ENCODE results near the gene PIGV. TPM values are rescaled to one million over a fixed set of nuclear protein-coding genes. Genes with fewer than 3 reads are reported as not detected.

Gene PIGV
- total RNA-seq, 1 experiment from 2014 or later: 9.9 TPM

DNA sequence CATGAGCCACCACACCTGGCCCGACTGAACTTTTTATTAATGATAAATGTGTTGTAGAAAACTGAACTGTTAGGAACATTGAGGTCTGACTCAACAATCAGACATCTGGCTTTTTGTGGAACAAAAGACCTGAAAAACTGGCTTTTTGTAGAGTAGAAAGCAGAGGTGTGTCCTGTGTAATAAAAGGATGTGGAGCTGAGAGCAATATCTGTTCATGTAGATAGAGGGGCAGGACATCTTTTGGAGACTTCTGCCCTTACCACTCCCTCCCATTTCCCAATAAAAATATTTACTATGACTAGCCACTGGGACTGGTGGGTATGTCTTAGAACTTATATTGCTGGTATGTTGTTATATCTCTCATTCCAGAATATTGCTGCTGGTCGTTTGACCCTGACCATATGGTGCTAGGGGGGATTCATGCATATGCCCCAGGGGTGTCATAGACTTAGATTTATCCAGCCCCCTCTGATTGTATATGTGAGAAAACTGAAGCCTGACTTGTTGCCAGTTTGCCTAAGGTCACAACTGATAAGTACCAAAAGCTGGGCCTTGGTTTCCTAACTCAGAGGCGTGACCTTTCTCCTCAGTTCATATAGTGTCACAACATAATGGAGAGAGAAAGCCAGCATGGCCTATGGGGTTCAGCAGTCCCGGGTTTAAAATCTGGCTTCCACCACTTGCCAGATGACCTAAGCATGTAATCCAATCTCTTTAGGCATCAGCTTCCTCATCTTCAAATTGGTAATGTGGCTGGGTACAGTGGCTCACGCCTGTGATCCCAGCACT is 33.5 kb upstream of the PIGV start:
- no peak for DNase-seq
- H3K4me3 Mint-ChIP-seq (ENCODE audit: low read depth, unreplicated experiment): no peak overlapping the region
- no peaks in the 10 kb centered on the region for H3K27me3 Mint-ChIP-seq (ENCODE audit: unreplicated experiment)
- TF ChIP-seq, protein P1, sequence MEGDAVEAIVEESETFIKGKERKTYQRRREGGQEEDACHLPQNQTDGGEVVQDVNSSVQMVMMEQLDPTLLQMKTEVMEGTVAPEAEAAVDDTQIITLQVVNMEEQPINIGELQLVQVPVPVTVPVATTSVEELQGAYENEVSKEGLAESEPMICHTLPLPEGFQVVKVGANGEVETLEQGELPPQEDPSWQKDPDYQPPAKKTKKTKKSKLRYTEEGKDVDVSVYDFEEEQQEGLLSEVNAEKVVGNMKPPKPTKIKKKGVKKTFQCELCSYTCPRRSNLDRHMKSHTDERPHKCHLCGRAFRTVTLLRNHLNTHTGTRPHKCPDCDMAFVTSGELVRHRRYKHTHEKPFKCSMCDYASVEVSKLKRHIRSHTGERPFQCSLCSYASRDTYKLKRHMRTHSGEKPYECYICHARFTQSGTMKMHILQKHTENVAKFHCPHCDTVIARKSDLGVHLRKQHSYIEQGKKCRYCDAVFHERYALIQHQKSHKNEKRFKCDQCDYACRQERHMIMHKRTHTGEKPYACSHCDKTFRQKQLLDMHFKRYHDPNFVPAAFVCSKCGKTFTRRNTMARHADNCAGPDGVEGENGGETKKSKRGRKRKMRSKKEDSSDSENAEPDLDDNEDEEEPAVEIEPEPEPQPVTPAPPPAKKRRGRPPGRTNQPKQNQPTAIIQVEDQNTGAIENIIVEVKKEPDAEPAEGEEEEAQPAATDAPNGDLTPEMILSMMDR (IDR thresholded peaks at IDR 0.05; ENCODE audit: unreplicated experiment): no peak
- peaks cover 2% of the 10 kb centered on the region for H3K36me3 Mint-ChIP-seq (ENCODE audit: insufficient read depth, unreplicated experiment)
- BruUV-seq (replicated peaks): no TSS peak
- no peak overlapping the region for H3K27ac Mint-ChIP-seq (ENCODE audit: unreplicated experiment)
- no peaks in the 10 kb centered on the region for H3K4me1 Mint-ChIP-seq (ENCODE audit: low read depth, unreplicated experiment)
- no peaks in the 10 kb centered on the region for H3K9me3 Mint-ChIP-seq (ENCODE audit: low read depth, unreplicated experiment)
- intact Hi-C loops (cut with micrococcal nuclease; ENCODE audit: unreplicated experiment): no loop called here
- CTCF ChIA-PET: interaction anchor here (1.0 kb wide), 2 partner anchors 26 to 77 kb away, joined by 3 to 4 read pairs; no protein-coding TSS in a partner anchor

DNA sequence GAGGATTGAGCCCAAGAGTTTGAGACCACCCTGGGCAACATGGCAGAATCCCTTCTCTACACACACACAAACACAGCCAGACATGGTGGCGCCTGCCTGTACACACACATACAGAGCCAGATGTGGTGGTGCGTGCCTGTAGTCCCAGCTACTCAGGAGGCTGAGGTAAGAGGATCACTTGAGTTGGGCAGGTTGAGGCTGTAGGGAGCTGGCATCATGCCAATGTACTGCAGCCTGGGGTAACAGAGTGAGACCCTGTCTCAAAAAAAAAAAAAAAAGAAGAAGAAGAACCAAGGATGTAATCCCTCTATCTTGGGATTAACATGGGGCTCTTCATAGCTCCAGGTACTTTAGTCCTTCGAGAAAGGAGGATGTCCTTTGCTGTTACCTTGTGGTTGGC is 29.4 kb upstream of the PIGV start:
- CTCF ChIA-PET: interaction anchor here (0.7 kb wide), 2 partner anchors 30 to 54 kb away, joined by 3 to 4 read pairs; no protein-coding TSS in a partner anchor
- no peak for DNase-seq
- no peak overlapping the region for H3K27ac Mint-ChIP-seq (ENCODE audit: unreplicated experiment)
- TF ChIP-seq, protein P1 (IDR thresholded peaks at IDR 0.05; ENCODE audit: unreplicated experiment): no peak
- H3K9me3 Mint-ChIP-seq (ENCODE audit: low read depth, unreplicated experiment): no peaks in the 10 kb centered on the region
- intact Hi-C loops (cut with micrococcal nuclease; ENCODE audit: unreplicated experiment): no loop called here
- no TSS peak for BruUV-seq (replicated peaks)
- no peaks in the 10 kb centered on the region for H3K27me3 Mint-ChIP-seq (ENCODE audit: unreplicated experiment)
- H3K4me3 Mint-ChIP-seq (ENCODE audit: low read depth, unreplicated experiment): no peak overlapping the region
- no peaks in the 10 kb centered on the region for H3K4me1 Mint-ChIP-seq (ENCODE audit: low read depth, unreplicated experiment)
- peaks cover 11% of the 10 kb centered on the region for H3K36me3 Mint-ChIP-seq (ENCODE audit: insufficient read depth, unreplicated experiment)

DNA sequence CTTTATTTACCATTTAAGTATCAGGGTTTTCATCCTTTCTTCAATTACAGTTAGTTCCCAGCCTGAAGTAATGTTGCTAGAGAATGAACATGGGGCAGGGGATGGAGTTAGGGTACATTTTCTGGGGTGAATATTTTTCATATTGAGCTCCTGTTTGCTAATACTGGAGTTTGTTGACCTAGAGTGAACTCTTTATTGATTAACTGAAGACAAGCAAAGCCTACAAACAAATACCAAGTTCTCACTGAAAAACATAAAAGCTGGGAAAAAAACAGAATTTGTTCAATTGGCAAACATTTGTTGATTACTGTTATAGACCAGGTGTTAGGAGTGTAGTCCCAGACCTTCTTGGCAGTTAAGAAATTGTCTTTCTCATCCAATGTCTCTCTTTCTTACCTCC is 28.2 kb upstream of the PIGV start:
- Mint-ChIP-seq H3K4me3 (ENCODE audit: low read depth, unreplicated experiment) (no peak overlapping the region), H3K4me1 (ENCODE audit: low read depth, unreplicated experiment) (no peaks in the 10 kb centered on the region), H3K9me3 (ENCODE audit: low read depth, unreplicated experiment) (no peaks in the 10 kb centered on the region), H3K27me3 (ENCODE audit: unreplicated experiment) (no peaks in the 10 kb centered on the region), H3K36me3 (ENCODE audit: insufficient read depth, unreplicated experiment) (peaks cover 16% of the 10 kb centered on the region), H3K27ac (ENCODE audit: unreplicated experiment) (no peak overlapping the region)
- TF ChIP-seq, protein P1 (IDR thresholded peaks at IDR 0.05; ENCODE audit: unreplicated experiment): no peak
- no TSS peak for BruUV-seq (replicated peaks)
- CTCF ChIA-PET: no interaction called here
- no peak for DNase-seq
- intact Hi-C loops (cut with micrococcal nuclease; ENCODE audit: unreplicated experiment): no loop called here

DNA sequence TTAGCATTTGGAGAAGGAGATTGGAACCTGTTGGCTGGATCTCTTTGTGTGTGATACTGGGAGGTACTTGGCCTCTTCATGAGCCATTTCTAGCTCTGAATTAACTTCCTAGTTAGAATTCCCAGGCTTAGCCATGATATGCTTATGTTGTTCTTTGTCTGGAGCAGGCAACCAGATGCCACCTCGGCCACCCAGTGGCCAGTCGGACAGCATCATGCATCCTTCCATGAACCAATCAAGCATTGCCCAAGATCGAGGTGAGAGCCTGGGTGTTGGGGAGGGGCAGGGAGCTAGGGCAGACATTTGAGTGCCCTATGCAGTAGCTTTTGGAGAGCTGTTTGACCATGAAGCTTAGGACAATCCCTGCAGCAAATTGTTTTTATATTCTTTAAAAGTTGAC is 26.5 kb upstream of the PIGV start:
- CTCF ChIA-PET: no interaction called here
- intact Hi-C loops (cut with micrococcal nuclease; ENCODE audit: unreplicated experiment): no loop called here
- no peaks in the 10 kb centered on the region for H3K9me3 Mint-ChIP-seq (ENCODE audit: low read depth, unreplicated experiment)
- no peak overlapping the region for H3K4me3 Mint-ChIP-seq (ENCODE audit: low read depth, unreplicated experiment)
- no peaks in the 10 kb centered on the region for H3K27me3 Mint-ChIP-seq (ENCODE audit: unreplicated experiment)
- H3K4me1 Mint-ChIP-seq (ENCODE audit: low read depth, unreplicated experiment): no peaks in the 10 kb centered on the region
- TF ChIP-seq, protein P1 (IDR thresholded peaks at IDR 0.05; ENCODE audit: unreplicated experiment): no peak
- H3K27ac Mint-ChIP-seq (ENCODE audit: unreplicated experiment): no peak overlapping the region
- no peak for DNase-seq
- no TSS peak for BruUV-seq (replicated peaks)
- H3K36me3 Mint-ChIP-seq (ENCODE audit: insufficient read depth, unreplicated experiment): peaks cover 25% of the 10 kb centered on the region
